Colonic mucosa (tissue), 4 donors: ENCODE results near the gene EPB41L4A. TPM values are rescaled to one million over a fixed set of nuclear protein-coding genes. Genes with fewer than 3 reads are reported as not detected.

Experiments used
- DNase-seq: peaks from one replicate; pipeline ENCODE4 v3.0.0-alpha.2; 2020
- H3K27ac ChIP-seq: fragments of 200-600 bp; one replicate; pipeline ENCODE4 v1.8.0; 2021
- H3K27me3 ChIP-seq: fragments of 200-600 bp; one replicate; pipeline ENCODE4 v1.8.0; 2021
- H3K36me3 ChIP-seq: fragments of 200-600 bp; one replicate; pipeline ENCODE4 v1.8.0; 2021
- H3K4me1 ChIP-seq: fragments of 200-600 bp; one replicate; pipeline ENCODE4 v1.8.0; 2021; ENCODE audit warnings: mild to moderate bottlenecking
- H3K4me3 ChIP-seq: fragments of 200-600 bp; one replicate; pipeline ENCODE4 v1.8.0; 2021
- H3K9ac ChIP-seq, 2 donors: one replicate each; pipeline ENCODE4 v1.7.0; 2013; ENCODE audit warnings: control low read depth in 2 of 2, low read depth in 2 of 2, low read length in 2 of 2
- H3K9me3 ChIP-seq: fragments of 200-600 bp; one replicate; pipeline ENCODE4 v1.8.0; 2021
- CTCF ChIP-seq: fragments of 200-600 bp; IDR thresholded peaks from one replicate; pipeline ENCODE4 v1.8.0; 2022; ENCODE audit warnings: antibody characterized with exemption, mild to moderate bottlenecking
- intact Hi-C: fragments of 100-400 bp; cut with DNase I; formaldehyde crosslinking; loops from one replicate; pipeline ENCODE4 v1.14.1; 2022
- total RNA-seq, 2 donors: library from RNA; stranded (reverse); fragmentation: NEBNext Ultra II Directional in 1 of 2; extraction: Animal tissue kit (Norgen Biotek cat#: 25700) in 1 of 2; gene quantifications; one replicate each; pipeline ENCODE4 v1.2.1, GENCODE V29; 2021
- donor health status: healthy.
- donor health status: DM: no; HTN: no; CAD: no.
- donor health status: DM: no; HTN: no; CAD: no.

EPB41L4A gene
- total RNA-seq, 2 donors from 2014 or later, result 10.1 to 18.0 TPM

- Histone ChIP-seq H3K4me1 (no peaks in the 10 kb centered on the region), H3K9me3 (no peaks in the 10 kb centered on the region), H3K27ac (peak overlapping the region; percentile 74), H3K27me3 (no peaks in the 10 kb centered on the region), H3K36me3 (no peaks in the 10 kb centered on the region), H3K4me3 (peak overlapping the region; percentile 66), H3K9ac (peak overlapping the region; percentile 14 to 61)
- DNase-seq, result peak; percentile 62
- intact Hi-C loops, result no loop called here
- no peak for TF ChIP-seq CTCF
Measured at GRCh38 chr5:112417931-112418658, 982 bp downstream of the EPB41L4A start.

- no peaks in the 10 kb centered on the region for H3K27me3 ChIP-seq
- no peak overlapping the region for H3K4me3 ChIP-seq
- H3K27ac ChIP-seq, result no peak overlapping the region
- H3K36me3 ChIP-seq, result no peaks in the 10 kb centered on the region
- H3K9ac ChIP-seq, result no peak overlapping the region
- H3K9me3 ChIP-seq, result no peaks in the 10 kb centered on the region
- TF ChIP-seq CTCF, result no peak
- H3K4me1 ChIP-seq, result no peaks in the 10 kb centered on the region
- intact Hi-C loops, result no loop called here
- DNase-seq, result no peak
Measured at GRCh38 chr5:112415552-112415951, 3.5 kb downstream of the EPB41L4A start.

- Histone ChIP-seq H3K36me3 (no peaks in the 10 kb centered on the region), H3K4me1 (no peaks in the 10 kb centered on the region), H3K9me3 (no peaks in the 10 kb centered on the region), H3K27me3 (no peaks in the 10 kb centered on the region), H3K4me3 (no peak overlapping the region), H3K27ac (no peak overlapping the region), H3K9ac (no peak overlapping the region)
- TF ChIP-seq CTCF, result no peak
- DNase-seq, result no peak
- intact Hi-C loops, result no loop called here
Measured at GRCh38 chr5:112413611-112414010, 5.5 kb downstream of the EPB41L4A start.

- no peak for DNase-seq
- Histone ChIP-seq H3K27ac (no peak overlapping the region), H3K9ac (no peak overlapping the region), H3K9me3 (no peaks in the 10 kb centered on the region), H3K4me1 (no peaks in the 10 kb centered on the region), H3K4me3 (no peak overlapping the region), H3K27me3 (no peaks in the 10 kb centered on the region), H3K36me3 (no peaks in the 10 kb centered on the region)
- TF ChIP-seq CTCF, result no peak
- intact Hi-C loops, result no loop called here
Measured at GRCh38 chr5:112412346-112412745, 6.7 kb downstream of the EPB41L4A start.

GRCh38 chr5:112411903-112412302, 7.2 kb downstream of the EPB41L4A start:
- TF ChIP-seq CTCF, result no peak
- no peak for DNase-seq
- Histone ChIP-seq H3K4me1 (no peaks in the 10 kb centered on the region), H3K27me3 (no peaks in the 10 kb centered on the region), H3K9me3 (no peaks in the 10 kb centered on the region), H3K27ac (no peak overlapping the region), H3K36me3 (no peaks in the 10 kb centered on the region), H3K9ac (no peak overlapping the region), H3K4me3 (no peak overlapping the region)
- intact Hi-C loops, result no loop called here
